Measurements from ENCODE around the gene YPEL3.
"Not testable (repeated sequence)": the region's sequence is repeated elsewhere in the genome, so short reads cannot be mapped to it uniquely, and the experiment has no call there.

The YPEL3 gene

DNA sequence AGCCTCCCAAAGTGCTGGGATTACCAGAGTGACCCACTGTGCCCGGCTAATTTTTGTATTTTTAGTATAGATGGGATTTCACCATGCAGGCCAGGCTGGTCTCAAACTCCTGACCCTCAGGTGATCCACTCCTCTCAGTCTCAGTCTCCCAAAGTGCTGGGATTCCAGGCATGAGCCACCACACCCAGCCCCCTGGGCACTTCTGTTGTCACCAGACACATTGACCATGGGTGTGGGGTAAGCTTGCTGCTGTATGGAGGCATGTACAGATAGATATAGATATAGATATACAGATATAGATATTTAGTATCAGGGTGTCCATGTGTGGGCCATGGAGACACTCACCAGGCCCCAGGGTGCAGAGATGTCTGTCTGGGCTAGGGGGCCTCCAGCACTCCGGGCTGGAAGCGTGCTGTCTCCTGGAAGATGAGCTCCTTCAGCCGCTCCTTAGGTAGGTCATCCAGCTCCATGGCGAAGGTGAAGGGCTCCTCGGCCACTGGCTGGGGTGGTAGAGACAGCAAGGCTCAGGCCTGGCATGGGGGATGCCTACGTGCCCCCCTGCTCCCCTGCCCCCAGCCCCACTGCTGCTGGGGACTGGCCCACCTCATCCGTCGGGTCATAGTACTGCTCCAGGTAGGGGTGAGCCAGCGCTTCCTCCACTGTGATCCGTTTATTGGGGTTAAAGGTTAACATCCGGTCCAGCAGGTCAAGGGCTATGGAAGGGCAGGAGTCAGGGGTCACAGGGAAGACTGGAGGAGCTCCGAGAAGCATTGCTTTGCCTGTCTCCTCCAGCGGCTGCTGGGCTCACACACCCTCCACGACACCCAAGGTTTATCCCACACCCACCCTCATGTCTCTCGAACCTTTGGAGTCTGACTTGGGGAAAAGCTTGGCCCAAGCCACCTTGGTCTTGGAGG, 20.5 kb upstream of the YPEL3 start:
- DNase-seq (ENCODE audit: low read depth): no peak

DNA sequence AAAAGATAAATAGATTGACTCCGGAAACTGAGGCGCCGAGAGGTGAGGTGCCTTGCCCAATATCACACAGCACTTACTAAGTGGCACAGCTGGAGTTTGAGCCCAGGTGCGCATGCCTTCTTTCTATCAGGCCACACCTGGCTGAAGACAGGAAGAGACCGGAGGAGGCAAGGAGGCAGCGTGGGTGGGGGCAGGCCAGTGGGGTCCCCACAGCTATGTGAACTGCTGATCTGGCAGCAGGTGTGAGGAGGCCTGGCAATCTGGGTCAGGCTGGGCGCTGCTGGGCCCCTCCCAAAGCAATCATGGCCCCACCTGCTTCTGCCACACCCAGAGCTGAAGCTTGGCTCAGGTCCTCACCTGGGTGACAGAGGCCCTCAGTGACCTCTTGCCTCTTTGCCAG, 19.2 kb upstream of the YPEL3 start:
- no peak for DNase-seq (ENCODE audit: low read depth)

DNA sequence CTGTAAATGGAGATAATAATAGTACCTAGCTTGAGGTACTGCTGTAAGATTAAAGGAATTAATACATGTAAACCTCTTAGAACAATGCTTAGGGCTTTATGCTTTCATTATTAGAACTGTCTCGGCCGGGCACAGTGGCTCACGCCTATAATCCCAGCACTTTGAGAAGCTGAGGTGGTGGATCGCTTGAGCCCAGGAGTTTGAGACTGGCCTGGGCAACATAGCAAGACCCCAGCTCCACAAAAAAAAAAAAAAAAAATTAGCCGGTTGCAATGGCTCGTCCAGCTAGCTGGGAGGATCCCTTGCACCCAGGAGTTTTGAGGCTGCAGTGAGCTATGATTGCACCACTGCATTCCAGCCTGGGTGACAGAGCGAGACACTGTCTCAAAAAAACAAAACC, 18.8 kb upstream of the YPEL3 start:
- DNase-seq (ENCODE audit: low read depth): not testable (repeated sequence)

DNA sequence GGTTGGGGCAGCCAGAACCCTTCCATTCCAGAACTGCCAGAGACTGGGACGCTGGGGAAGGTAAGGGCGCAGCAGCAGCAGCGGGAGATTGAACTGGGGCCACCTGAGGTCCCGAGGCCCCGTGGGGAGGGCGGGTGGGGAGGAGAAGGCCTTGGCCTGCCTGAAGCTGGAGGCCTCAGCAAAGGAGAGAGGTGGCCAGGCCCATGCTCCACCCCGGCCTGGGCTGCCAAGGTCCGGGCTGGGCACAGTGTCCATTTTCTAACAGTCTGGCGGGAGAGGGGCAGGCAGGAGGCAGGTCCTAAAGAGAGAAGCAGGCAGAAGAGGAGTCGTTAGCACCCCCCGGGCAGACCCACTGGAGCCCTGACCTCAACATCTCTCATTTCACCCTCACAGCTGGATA, 18.4 kb upstream of the YPEL3 start:
- DNase-seq (ENCODE audit: low read depth): no peak

DNA sequence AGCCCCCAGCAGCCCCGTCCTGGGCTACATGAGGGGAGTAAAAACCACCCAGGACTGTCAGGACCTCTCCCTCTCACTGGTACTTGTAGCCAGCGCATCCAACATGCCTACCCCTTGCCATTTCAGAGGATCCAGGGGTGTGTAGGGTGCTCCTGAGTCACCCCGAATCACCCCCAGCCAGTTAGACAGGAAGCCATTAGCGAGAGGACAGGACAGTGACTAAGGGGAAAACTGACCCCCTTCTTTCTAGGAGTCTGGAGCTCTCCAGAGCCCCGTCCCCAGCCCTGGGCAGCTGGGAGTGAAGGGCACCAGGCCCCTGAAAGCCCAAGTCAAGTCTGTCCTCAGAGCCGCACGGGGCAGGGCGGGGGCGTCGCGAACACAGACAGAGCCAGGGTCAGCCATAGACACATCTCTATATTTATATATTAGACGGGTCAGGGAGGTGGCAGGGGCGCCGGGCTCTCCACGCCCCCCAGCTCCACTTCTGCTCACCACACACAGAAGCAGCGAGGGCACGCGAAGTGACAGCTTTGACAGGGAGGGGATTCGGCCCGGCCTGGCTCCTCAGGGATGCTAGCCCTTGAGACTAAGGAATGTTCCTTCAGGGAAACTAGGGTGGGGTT, 17.8 kb upstream of the YPEL3 start:
- no peak for DNase-seq (ENCODE audit: low read depth)

DNA sequence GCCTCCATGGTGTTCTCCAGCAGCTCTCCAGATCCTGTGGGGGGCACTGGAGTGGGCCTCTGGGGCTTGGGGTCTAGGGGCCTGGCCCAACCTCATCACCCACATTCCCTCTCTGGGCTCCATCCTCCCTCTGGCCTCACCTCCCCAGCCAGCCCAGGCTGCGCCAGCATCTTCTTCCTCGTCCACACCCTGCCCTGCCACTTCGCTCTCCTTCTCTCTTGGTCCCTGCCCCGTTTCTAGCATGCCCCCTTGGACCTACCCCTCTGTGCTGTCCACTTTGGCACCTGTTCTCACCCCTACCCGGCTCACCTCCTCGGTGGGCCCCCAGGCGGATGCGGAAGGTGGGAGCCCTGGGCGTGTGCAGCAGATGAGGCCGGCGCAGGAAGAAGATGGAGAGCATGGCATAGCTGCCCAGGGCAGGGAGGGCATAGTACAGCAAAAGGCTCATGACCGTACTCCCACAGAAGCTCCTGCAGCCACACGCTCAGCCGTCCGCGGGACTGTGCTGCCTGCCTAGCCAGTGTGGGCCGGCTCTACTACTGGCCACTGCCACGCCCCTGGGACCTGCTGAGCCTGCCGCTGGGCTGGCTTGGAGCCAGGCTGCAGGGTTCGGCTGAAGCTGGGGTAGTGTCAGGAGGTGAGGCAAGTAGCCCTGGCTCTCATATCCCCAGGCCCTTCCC, 17.2 kb upstream of the YPEL3 start, which contains the start of gene GDPD3:
Gene GDPD3 (minus strand): TSS at position 507 of the 680 bp plus-strand sequence. CDS start 59 bp downstream, at position 448.
- DNase-seq (ENCODE audit: low read depth): no peak

DNA sequence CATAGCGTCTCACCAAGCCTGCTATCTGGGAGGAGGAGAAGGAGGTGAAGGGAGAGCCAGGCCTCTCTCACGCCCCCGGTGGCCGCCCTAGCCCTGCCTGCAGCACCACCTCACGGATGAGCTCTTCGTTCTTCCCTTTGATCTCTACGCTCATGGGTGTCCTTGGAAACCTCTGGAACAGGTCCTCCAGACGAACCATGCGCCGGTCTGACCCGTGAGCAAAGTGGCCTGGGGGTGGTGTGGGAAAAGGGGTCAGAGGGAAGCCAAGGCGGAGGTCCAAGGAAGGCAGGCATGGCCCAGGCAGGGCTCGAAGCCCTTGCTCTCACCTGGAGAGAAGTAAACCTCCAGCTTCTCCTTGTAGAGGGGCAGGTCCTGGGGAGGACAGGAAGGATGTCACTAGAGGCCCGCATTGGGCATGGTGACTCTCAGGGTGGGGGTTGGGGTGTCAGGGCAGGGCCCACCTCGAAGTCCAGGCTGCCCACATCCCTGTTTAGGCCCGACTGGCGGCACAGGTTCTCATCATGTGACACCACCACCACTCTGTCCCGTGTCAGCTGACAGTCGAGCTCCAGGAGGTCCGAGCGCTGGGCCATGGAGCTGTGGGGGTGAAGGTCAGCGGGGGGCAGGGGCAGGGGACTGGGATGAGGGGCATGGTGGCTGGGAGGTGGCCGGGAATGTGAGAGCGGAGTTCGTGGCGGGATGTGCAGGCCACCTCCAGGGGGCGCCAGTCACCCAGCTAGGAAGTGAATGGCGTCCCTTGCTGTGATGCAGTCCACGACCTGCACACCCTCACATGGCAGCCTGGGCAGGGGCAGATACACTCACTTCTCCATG, 16.4 kb upstream of the YPEL3 start:
- DNase-seq (ENCODE audit: low read depth): no peak

DNA sequence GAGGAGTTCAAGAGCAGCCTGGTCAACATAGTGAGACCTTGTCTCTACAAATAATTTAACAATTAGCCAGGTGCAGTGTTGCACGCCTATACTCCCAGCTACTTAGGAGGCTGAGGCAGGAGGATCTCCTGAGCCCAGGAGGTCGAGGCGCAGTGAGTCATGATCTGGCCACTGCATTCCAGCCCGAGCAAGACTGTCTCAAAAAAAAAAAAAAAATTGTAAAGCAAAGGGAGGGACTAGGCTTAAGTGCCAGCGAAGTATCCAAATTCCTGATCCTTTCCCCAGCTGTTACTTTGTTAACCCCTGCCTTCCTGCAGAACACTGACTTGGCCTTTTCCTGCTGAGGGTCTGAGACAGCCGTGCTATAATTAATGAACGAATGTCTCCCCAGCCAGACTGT, 14.6 kb upstream of the YPEL3 start:
- no peak for DNase-seq (ENCODE audit: low read depth)

DNA sequence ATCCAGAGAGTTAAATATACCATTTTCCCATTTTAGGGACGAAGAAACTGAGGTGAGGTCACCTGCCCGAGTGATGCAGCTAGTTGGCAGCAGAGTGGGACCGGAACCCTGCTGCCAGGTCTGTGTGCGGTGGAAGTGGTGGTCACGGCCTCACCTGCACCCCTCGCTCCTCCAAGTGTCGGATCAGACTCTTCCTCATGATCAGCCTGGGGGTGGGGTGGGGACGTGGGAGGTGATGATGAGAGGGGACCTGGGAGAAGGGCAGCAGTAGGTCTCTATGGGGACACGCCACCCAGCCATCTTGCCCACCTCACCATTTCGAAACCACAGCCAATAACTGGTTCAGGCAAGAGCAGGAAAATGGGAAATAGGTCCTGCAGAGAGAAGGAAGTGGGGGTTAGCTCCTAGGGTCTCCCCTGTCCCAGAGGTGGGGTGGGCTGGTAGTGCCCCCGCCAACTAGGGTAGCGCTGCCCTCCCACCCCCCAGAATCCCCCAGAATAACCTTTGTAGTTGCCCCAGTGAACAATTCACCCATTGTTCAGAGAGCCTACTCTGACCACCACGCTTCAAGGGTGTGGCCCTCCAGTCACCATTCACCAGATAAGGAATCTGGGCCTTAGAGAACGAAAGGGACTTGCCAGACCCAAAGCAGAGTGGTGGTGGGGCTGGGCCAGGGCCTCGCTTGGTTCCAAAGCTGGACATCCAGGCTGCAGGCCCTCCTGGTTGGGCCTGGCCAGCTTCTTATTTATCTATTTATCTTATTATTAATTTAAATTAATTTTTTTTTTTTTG, 12.2 kb upstream of the YPEL3 start:
- DNase-seq (ENCODE audit: low read depth): no peak

DNA sequence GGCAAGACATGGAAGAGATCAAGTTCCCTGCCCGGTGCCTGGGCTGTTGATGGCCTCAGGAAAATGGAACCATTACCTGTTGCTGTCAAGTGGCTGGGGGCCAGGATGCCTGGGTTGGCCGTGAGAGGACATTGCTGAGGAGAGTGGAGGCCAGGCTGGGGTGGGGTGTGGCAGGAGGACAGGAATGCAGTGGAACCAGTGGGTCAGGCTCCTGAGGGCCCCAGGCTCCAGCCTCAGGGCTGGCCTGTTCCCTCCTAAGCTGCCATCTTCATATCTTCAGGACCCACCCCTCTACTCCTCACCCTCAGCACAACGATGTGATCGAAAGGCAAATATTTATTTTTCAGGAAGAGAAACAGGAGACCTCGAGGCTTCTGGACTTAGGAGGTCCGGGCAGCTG, 8.5 kb upstream of the YPEL3 start:
- DNase-seq (ENCODE audit: low read depth): no peak

DNA sequence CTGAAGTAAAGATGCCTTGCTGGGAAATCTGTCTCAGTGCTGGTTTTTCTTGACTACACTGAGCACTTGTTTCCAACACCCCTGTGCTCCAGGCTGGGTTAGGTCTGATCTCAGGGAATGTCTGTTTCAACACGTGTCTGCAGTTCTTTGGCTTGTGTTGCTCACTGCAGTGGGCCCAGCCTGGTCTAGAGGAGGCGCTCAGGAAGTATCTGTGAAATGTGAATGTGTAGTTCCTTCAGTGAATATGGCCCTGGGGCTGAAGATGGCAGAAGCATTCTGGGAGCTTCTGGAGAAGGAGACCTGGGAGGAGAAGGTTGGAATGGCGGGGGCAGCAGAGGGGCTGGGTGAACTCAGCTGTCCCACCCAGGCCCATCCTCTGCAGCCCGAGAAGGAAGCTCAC, 8.1 kb upstream of the YPEL3 start:
- no peak for DNase-seq (ENCODE audit: low read depth)

DNA sequence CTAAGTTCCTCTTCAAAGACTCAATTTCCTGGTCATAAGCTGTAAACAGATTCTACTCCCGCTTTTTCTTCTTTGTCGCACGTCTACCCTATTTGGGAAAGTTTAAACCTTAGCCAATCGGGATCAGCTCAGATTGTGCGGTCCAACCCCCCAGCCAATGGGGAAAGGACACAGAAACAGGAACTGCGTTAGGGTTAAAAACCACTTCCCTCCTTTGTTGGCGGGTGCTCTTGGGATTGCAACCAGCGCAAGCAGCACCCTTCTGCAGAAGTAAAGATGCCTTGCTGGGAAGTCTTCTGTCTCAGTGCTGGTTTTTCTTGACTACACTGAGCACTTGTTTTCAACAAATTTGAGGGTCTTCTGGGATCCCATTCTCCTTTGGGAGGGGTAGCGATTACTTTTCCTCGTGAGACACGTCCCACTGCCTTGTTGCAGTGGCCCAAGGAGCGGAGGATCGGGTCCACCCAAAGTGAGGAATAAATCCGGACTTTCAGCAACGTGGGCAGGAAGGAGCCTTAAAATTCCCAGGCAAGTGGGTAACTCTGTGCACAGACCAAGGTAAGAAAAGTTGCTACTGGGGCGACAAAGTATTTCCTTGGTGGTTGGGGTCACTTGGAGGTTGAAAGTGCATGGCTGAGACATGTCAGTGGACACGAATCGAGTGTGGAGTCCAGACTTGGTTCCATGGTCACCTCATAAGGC, 1.0 kb upstream of the YPEL3 start:
- DNase-seq (ENCODE audit: low read depth): no peak

DNA sequence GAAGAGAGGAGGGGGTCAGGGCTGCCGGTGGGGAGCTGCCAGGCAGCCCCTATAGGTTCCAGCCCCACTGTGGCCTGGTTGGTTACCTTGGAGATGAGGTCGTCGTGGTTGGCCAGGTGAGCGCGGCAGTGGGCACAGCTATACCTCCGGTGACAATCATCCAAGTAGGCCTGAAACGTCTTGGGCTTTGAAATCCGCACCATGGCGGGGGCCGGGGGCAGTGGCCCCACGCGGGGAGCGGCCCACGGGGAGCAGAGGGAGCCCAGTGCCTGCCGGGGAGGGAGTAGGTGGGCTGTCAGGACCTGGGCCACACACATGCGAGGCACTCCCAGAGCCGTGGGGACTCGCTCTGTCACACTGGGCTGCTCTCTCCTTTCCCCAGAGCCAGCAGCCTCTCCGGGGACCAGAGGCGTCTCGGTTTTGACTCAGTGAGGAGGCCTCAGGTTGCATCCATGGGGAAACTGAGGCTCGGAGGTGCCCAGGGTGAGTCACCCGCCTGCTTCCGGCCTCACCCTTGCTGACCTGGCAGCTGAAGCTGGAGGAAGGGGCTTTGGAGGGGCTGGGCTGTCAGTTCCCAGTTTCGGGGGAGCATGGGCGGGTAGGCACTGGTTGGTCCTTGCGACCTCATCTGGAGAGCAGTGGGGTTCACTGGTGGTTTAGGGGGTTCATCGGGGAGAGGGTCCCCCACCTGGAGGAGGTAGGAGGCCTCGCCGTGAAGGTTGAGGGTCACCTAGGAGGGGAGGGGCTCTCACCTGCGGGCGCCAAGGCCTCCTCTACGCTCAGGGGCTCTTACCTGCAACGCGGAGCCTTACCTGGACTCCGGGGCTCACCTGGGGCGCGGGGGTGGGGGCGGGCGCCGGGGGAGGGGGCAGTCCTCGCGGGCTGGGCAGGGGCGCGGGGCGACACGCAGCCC, 591 bp downstream of the YPEL3 start:
- no peak for DNase-seq (ENCODE audit: low read depth)

DNA sequence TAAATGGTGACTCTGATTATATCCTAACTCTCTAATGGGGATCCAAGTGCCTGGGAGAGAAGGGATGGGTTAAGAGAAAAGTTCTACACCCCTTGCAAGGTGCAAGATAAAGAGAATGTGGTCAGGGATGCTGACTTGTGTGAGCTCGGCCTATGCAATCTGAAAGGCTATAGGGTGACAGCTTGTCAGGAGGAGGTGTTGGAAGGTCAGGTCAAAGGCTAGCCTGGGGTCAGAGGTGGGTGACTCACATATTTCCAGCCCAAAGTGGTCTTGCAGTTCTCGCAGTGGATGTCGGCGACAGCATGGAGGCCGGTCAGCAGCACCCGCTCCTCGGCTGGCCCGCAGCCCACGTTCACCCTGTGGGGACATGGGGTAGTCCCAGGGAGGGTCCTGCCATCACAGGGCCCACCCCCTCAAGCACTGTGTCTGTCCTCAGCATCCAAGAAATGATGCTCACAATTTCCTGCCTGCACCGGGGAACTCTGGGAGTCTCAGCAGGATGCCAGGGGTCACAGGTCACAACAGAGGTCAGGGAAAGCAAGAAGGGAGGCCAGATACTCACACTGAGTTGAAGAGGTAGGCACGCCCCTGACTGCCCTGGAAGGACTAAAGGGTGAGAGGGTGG, 1.4 kb downstream of the YPEL3 start:
- DNase-seq (ENCODE audit: low read depth): no peak

DNA sequence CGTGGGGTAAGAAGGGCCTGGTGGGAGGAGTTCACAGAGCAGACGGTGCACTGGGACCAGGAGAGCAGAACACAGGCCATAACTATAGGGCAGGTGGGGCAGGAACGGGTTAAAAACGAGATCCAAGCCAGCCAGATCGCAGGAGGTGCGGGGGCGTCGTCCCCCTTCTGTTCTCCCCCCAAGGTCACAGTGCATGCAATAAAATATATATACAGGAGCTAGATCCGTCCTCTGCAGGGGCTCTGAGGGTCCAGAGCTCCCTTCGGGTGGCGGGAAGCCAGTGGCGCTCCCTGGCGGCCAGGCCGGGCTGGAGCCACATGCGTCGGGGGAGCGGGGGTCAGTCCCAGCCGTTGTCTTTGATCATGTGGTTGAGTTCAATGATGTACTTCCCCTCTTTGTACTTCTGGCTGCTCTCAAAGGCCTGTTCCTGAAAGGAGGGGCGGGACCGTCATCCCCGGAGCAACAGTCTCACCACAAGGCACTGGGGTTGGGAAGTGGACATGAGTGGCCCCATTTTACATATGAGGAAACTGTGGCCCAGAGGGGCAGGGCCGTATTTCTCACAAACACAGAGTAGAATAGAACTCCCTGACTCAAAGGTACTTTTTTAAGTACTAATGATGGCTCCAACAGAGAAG, 3.5 kb downstream of the YPEL3 start:
- DNase-seq (ENCODE audit: low read depth): no peak

DNA sequence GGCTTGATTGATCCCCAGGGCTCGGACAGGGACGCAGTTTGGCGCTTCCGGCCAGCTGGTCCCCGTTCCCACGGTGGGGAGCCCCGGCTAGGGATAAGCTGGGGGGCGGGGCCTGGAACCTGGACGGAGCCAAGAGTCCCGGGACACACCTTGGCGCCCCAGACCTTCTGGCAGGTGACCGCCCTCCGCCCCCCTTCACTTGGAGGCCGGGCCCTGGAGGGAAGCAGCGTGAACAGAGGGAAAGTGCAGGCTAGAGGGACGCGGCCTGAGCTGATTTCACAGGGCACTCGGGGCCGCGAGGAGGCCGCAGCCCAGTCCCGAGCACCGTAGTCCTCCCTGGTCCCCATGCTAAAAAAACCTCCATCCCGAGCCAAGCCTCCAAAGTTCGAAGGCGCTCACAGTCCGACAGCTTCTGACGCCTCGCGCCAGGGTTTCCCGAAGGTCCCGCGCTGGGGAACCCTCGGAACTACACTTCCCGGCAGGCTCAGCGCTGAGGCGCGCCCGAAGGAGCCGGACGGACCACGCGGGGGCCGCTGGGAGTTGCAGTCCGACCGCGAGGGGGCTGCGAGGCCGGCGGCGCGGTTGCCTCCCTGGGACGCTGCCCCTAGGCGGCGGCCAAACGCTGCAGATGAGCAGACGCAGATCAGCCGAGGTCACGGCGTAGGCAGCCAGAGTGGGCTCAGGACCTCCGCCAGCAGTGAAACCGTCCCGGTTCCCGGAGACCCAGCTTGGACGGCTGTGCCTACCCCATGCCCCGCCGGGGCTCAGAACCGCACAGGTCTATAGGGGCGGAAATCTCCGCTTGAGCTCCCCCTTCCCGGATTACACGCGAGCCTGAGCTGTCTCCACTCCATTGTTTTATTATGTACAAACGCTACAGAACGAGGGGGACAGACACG, 4.3 kb downstream of the YPEL3 start, which contains the start of gene TBX6:
Gene TBX6 (minus strand): TSS at position 451 of the 899 bp plus-strand sequence. CDS start 731 bp downstream, outside the sequence.
- peak; percentile 82 for DNase-seq (ENCODE audit: low read depth)

DNA sequence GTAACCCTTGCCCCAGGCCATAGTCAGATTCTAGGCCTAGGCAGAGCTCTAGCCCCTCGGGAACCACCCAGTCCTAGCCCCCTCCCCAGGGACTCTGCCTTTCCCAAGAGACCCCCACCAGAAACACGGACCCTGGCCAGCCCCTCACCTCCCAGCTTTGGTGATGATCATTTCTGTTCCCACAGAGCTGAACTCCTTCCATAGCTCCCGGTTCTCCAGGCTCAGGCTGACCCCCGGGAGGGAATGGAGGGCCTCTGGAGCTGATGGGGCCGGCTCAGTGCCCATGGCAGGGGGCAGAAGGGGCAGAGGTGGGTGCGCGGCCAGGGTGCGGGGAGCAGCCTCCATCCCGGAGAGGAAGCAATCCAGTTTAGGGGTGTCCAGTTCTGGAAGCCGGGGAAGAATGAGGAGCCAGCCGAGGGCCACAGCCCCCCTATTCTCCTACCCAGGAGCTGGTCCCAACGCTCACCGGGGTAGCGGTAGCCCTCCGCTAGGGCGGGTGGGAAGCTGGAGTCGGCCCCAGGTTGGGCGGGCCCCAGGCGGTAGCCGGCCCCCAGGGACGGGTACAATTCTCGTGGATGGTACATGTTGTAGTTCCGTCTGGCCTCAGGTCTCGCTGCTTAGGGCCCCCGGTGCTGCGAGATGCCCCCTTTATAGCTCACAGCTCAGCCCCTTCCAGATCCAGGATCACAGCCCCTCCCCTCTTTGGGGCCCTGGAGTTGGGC, 5.2 kb downstream of the YPEL3 start:
- no peak for DNase-seq (ENCODE audit: low read depth)

All from stimulated activated CD8-positive, alpha-beta memory T cell treated with anti-CD3 and anti-CD28 coated beads, Interleukin-15, amount 100 ng/mL, for 1 hour (primary cell).